Esophagus muscularis mucosa (tissue), 4 donors: ENCODE data around the gene PLA2G12A. TPM values are rescaled to one million over a fixed set of nuclear protein-coding genes. Genes with fewer than 3 reads are reported as not detected.

ENCODE experiments used
- DNase-seq: peaks from one replicate; pipeline ENCODE4 v3.0.0-alpha.2; 2017; ENCODE audit errors: extremely low spot score
- H3K27ac ChIP-seq, 4 donors: fragments of 200-600 bp; sonication (generic); replicated peaks in 1 of 4; 1 replicate in 3 of 4; 2 replicates in 1 of 4; pipeline ENCODE4 v1.5.1; 2016 to 2019; ENCODE audit warnings: mild to moderate bottlenecking in 1 of 4
- H3K27me3 ChIP-seq, 4 donors: fragments of 200-600 bp; sonication (generic); one replicate each; pipeline versions ENCODE4 v1.5.1 to v1.6.0; 2016 to 2019
- H3K36me3 ChIP-seq, 4 donors: fragments of 200-600 bp; sonication (generic); one replicate each; pipeline ENCODE4 v1.5.1; 2016 to 2019
- H3K4me1 ChIP-seq, 4 donors: fragments of 200-600 bp; sonication (generic); one replicate each; pipeline ENCODE4 v1.5.1; 2016 to 2019
- H3K4me3 ChIP-seq, 4 donors: fragments of 200-600 bp; sonication (generic); 1 replicate in 2 of 4; 2 replicates in 2 of 4; pipeline ENCODE4 v1.5.1; 2016 to 2019; ENCODE audit warnings: mild to moderate bottlenecking in 4 of 4, moderate library complexity in 1 of 4
- H3K9me3 ChIP-seq, 4 donors: fragments of 200-600 bp; sonication (generic); 1 replicate in 3 of 4; 2 replicates in 1 of 4; pipeline ENCODE4 v1.5.1; 2016 to 2019
- CTCF ChIP-seq, 3 experiments: fragments of 200-600 bp in 2 of 3; fragments of 450-650 bp in 1 of 3; sonication (generic) in 2 of 3; IDR thresholded peaks; one replicate each; pipeline ENCODE4 v1.5.1; 2017 to 2019; ENCODE audit warnings: antibody characterized with exemption in 3 of 3, mild to moderate bottlenecking in 2 of 3, moderate library complexity in 1 of 3
- EP300 ChIP-seq: sonication (generic); formaldehyde crosslinking; IDR thresholded peaks from one replicate; pipeline ENCODE4 v1.6.1; 2017; ENCODE audit warnings: antibody characterized with exemption
- POLR2A ChIP-seq: fragments of 450-650 bp; IDR thresholded peaks from one replicate; pipeline ENCODE4 v1.6.1; 2017; ENCODE audit warnings: antibody characterized with exemption, moderate library complexity, mild to moderate bottlenecking, low read depth
- POLR2AphosphoS5 ChIP-seq, 2 donors: sonication (generic); formaldehyde crosslinking; IDR thresholded peaks; one replicate each; pipeline ENCODE4 v1.6.1; 2017; ENCODE audit warnings: antibody characterized with exemption in 2 of 2
- WGBS: methylation state at CpG from one replicate; pipeline ENCODE4 v1.1.5; 2018; 5-methylcytosine and 5-hydroxymethylcytosine counted together
- intact Hi-C: fragments of 100-400 bp; cut with DNase I; formaldehyde crosslinking; loops from one replicate; pipeline ENCODE4 v1.15.1; 2023
- total RNA-seq, 4 donors: library from RNA; depleted of rRNA; stranded (reverse); fragments of >200 nt; gene quantifications; one replicate each; pipeline versions ENCODE4 v1.1.0 to v1.2.1, GENCODE V29; 2016

Gene PLA2G12A
- total RNA-seq, 4 donors from 2014 or later, result 18.8 to 24.5 (median 23.4) TPM

- H3K36me3 ChIP-seq, result peaks cover 0 to 32% (median 14%) of the 10 kb centered on the region in 4 donors
- intact Hi-C loops, result loop anchor here (5.0 to 10.0 kb wide), 2 partner anchors 118 to 275 kb away; partner anchors contain the start of gene GAR1
- TF ChIP-seq EP300 (no peak), POLR2AphosphoS5 (IDR thresholded peaks at IDR 0.05) (no peak), CTCF (IDR thresholded peaks at IDR 0.05) (no peak), POLR2A (no peak)
- 74% methylated on average over 8 of the region's 8 CpGs for WGBS
- no peak for DNase-seq
- H3K27ac ChIP-seq, result no peak overlapping the region
- peaks cover 11 to 28% (median 23%) of the 10 kb centered on the region in 4 donors for H3K4me1 ChIP-seq
- no peaks in the 10 kb centered on the region for H3K27me3 ChIP-seq
- no peak overlapping the region for H3K4me3 ChIP-seq
- H3K9me3 ChIP-seq, result no peaks in the 10 kb centered on the region
Measured at GRCh38 chr4:109699553-109700225, 30.2 kb downstream of the PLA2G12A start.

GRCh38 chr4:109698656-109699055 is 31.2 kb downstream of the PLA2G12A start:
- Histone ChIP-seq H3K4me3 (no peak overlapping the region), H3K27ac (no peak overlapping the region), H3K4me1 (peaks cover 11 to 21% (median 16%) of the 10 kb centered on the region in 4 donors), H3K36me3 (peaks cover 5 to 41% (median 23%) of the 10 kb centered on the region in 4 donors), H3K9me3 (no peaks in the 10 kb centered on the region), H3K27me3 (no peaks in the 10 kb centered on the region)
- DNase-seq, result no peak
- intact Hi-C loops, result no loop called here
- TF ChIP-seq POLR2A (no peak), CTCF (IDR thresholded peaks at IDR 0.05) (no peak), EP300 (no peak), POLR2AphosphoS5 (IDR thresholded peaks at IDR 0.05) (no peak)
- WGBS, result 100% methylated on average over 1 of the region's 1 CpG

- Histone ChIP-seq H3K27me3 (no peaks in the 10 kb centered on the region), H3K4me1 (no peaks in the 10 kb centered on the region), H3K36me3 (peaks cover 31 to 93% (median 51%) of the 10 kb centered on the region in 4 donors), H3K27ac (no peak overlapping the region), H3K9me3 (no peaks in the 10 kb centered on the region), H3K4me3 (no peak overlapping the region)
- intact Hi-C loops, result no loop called here
- WGBS, result 96% methylated on average over 1 of the region's 1 CpG
- no peak for DNase-seq
- TF ChIP-seq CTCF (IDR thresholded peaks at IDR 0.05), result no peak
- TF ChIP-seq POLR2A, result no peak
- TF ChIP-seq EP300, result no peak
- TF ChIP-seq POLR2AphosphoS5 (IDR thresholded peaks at IDR 0.05), result no peak
Measured at GRCh38 chr4:109691411-109691920, 38.4 kb downstream of the PLA2G12A start.

GRCh38 chr4:109690690-109691410 is 39.0 kb downstream of the PLA2G12A start:
- TF ChIP-seq POLR2A, result no peak
- TF ChIP-seq CTCF (IDR thresholded peaks at IDR 0.05), result no peak
- TF ChIP-seq POLR2AphosphoS5 (IDR thresholded peaks at IDR 0.05), result no peak
- no peak for TF ChIP-seq EP300
- Histone ChIP-seq H3K4me1 (no peaks in the 10 kb centered on the region), H3K9me3 (no peaks in the 10 kb centered on the region), H3K36me3 (peaks cover 31 to 93% (median 48%) of the 10 kb centered on the region in 4 donors), H3K27ac (no peak overlapping the region), H3K4me3 (no peak overlapping the region), H3K27me3 (no peaks in the 10 kb centered on the region)
- intact Hi-C loops, result no loop called here
- no peak for DNase-seq
- WGBS, result 83% methylated on average over 6 of the region's 6 CpGs
